ENCODE data around the gene ZDHHC12.
A peak's percentile ranks its signal among the peaks of the same experiment; 100 is the strongest.

ZDHHC12 gene

GRCh38 chr9:128771745-128772519 is 48.0 kb upstream of the ZDHHC12 start, which contains the start of gene ZER1 (continued):
- peak; percentile 99 for TF ChIP-seq ZBTB11 (tag by site-specific recombination; conservative IDR thresholded peaks at IDR 0.05; ENCODE audit: low read depth)
- no peak for TF ChIP-seq ZNF280D (tag by site-specific recombination; IDR thresholded peaks at IDR 0.05)
- TF ChIP-seq ZNF280C (tag by site-specific recombination; IDR thresholded peaks at IDR 0.05): no peak
- no peak for TF ChIP-seq ZNF560 (tag by site-specific recombination; IDR thresholded peaks at IDR 0.05; ENCODE audit: borderline replicate concordance)
- peak; percentile 77 for TF ChIP-seq ZBTB8A (tag by site-specific recombination; IDR thresholded peaks at IDR 0.05)
- TF ChIP-seq ATF2 (tag by site-specific recombination; IDR thresholded peaks at IDR 0.05; ENCODE audit: low read depth): peak; percentile 40; the same call in 1 of the 2 replicates
- peak; percentile 75 for TF ChIP-seq KLF9 (tag by site-specific recombination; IDR thresholded peaks at IDR 0.05; ENCODE audit: low read depth)
- TF ChIP-seq ZFP69B (tag by site-specific recombination; IDR thresholded peaks at IDR 0.05): peak; percentile 90
- TF ChIP-seq ZNF394 (tag by site-specific recombination; IDR thresholded peaks at IDR 0.05; ENCODE audit: borderline replicate concordance): no peak; the same call in 1 of the 2 replicates
- TF ChIP-seq ZNF114 (tag by site-specific recombination; IDR thresholded peaks at IDR 0.05): no peak
- peak; percentile 98 for TF ChIP-seq ZNF501 (tag by site-specific recombination; IDR thresholded peaks at IDR 0.05)
- no peak for TF ChIP-seq ZNF621 (tag by site-specific recombination; IDR thresholded peaks at IDR 0.05)
- no peak for TF ChIP-seq ZNF658 (tag by site-specific recombination; IDR thresholded peaks at IDR 0.05)
- peak; percentile 72 for TF ChIP-seq GLIS1 (tag by site-specific recombination; IDR thresholded peaks at IDR 0.05)
- TF ChIP-seq ZNF155 (tag by site-specific recombination; IDR thresholded peaks at IDR 0.05): no peak
- no peak for TF ChIP-seq ZNF350 (tag by site-specific recombination; IDR thresholded peaks at IDR 0.05)
- peak; percentile 58 for TF ChIP-seq ZNF843 (tag by site-specific recombination; IDR thresholded peaks at IDR 0.05)
- TF ChIP-seq ZNF48 (tag by site-specific recombination; IDR thresholded peaks at IDR 0.05): no peak
- peak; percentile 11; the same call in 1 of the 2 replicates for TF ChIP-seq ZBTB7A (tag by site-specific recombination; IDR thresholded peaks at IDR 0.05; ENCODE audit: low read depth)
- TF ChIP-seq SALL2 (tag by site-specific recombination; IDR thresholded peaks at IDR 0.05; ENCODE audit: borderline replicate concordance): no peak
- TF ChIP-seq ZBTB26 (tag by site-specific recombination; optimal IDR thresholded peaks at IDR 0.05): peak; percentile 61
- TF ChIP-seq REPIN1 (tag by site-specific recombination; IDR thresholded peaks at IDR 0.05; ENCODE audit: low read depth): peak; percentile 84; the same call in 1 of the 2 replicates
- TF ChIP-seq ZNF221 (tag by site-specific recombination; IDR thresholded peaks at IDR 0.05; ENCODE audit: borderline replicate concordance): peak; percentile 88; the same call in 1 of the 2 replicates
- TF ChIP-seq ZBTB1 (tag by site-specific recombination; IDR thresholded peaks at IDR 0.05): peak; percentile 19; the same call in 1 of the 2 replicates
- peak; percentile 64; the same call in 1 of the 2 replicates for TF ChIP-seq ZNF239 (tag by site-specific recombination; IDR thresholded peaks at IDR 0.05)
- peak; percentile 96 for TF ChIP-seq KLF8 (tag by site-specific recombination; IDR thresholded peaks at IDR 0.05)

All from HEK293 (cell line).